NOMO-1 treated with dmso at 0.1 percent for 144 hours (cell line): ENCODE measurements around the gene P4HA2.

Experiments used
- DNase-seq: peaks from one replicate; lab custom pipeline; 2025; ENCODE audit not compliant: unreplicated experiment; lab: John Stamatoyannopoulos, UW

Gene P4HA2

DNA sequence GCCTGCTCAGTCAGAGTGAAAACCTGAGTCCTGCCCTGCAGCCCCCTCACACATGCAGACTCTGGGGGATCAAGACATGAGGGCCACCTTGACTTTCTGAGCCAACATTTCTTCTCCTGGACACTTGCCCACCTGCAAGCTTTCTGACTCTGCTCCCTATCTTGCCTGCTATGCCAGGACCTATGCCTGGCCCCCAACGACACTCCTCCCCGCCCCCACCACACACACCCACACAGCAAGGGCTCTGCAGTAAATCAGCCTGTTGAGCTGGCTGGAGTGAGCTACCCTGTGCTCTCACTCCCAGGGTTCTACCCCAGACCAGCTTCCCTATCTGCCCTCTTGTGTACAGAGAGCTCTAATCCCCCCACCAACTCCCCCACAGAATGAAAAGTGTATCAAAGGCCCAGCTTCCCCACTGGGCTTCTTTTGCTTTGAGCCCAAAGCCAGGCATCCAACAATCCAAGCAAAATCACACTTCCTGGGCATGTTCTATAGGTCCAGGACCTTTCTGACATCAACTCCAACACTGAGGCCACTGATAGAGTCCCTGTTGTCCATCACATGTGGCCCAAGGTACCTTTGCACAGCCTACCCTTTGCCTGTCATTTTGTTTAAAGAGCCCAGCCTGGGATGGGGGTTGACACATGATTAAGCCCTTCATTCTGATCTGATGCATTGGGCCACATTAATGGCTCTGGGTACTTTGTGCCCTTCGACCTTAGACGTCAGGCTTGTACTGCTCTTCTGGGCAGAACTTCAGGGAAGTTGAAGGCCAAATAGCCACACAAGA lies 37.1 kb upstream of the P4HA2 start:
- no peak for DNase-seq

- DNase-seq, result no peak
Observed at GRCh38 chr5:132263548-132264261, 36.1 kb upstream of the P4HA2 start.

GRCh38 chr5:132262882-132263547 lies 35.4 kb upstream of the P4HA2 start:
- DNase-seq, result no peak

GRCh38 chr5:132261881-132262845 lies 34.5 kb upstream of the P4HA2 start:
- no peak for DNase-seq

GRCh38 chr5:132260714-132261551 lies 33.3 kb upstream of the P4HA2 start:
- no peak for DNase-seq

- DNase-seq, result no peak
Observed at GRCh38 chr5:132260051-132260450, 32.4 kb upstream of the P4HA2 start.

- no peak for DNase-seq
Observed at GRCh38 chr5:132259069-132259851, 31.6 kb upstream of the P4HA2 start.

DNA sequence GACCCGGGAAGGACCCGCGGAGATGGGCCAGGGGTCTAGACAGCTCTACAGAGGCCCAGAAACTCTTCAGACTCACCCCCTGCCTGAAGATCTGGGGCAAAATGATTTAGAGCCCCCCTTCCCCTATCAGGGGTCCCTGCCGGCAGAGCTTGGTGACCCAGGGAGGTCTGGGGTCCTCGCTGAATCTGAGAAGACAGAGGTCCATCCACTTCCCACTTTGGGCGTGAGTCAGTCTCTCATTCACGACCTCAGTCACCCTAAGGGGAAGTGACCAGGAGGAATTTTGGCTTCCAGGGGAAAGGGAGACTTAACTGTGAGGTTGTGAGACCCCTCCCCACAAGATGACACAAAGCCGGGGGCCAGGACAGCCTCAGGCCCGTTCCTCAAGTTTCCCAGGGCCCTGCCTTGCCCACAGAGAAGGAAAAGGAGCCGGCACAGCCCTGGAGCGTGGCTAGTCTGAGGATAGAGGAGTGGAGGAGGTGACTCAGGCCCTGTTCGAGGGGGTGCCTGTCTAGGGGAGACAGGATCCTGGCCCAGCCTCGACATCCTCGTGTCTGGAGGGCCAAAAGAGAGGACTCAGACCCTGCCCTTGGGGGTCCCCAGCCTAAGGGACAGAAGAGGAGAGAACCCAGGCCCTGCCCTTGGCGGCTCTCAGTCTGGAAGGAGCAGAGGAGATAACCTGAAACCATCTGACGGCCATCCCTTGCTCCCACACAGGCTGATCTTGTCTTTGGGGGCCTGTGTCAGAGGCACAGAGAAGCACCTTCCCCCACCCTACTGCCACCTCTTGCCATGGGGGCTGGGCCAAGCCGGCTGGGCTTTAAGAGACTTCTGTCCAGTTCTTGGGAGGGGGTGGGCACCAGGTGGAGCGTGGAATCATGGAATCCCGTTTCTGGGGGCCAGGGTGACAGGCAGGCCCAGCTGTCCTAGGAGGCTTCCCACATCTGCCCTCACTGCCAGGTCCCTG lies 30.7 kb upstream of the P4HA2 start:
- no peak for DNase-seq

GRCh38 chr5:132257131-132258101 lies 29.8 kb upstream of the P4HA2 start, which contains the start of gene PDLIM4:
Gene PDLIM4 (plus strand): TSS chr5:132257696. CDS start chr5:132257735, 39 bp downstream.
- no peak for DNase-seq

- DNase-seq, result no peak
Observed at GRCh38 chr5:132256783-132257130, 29.1 kb upstream of the P4HA2 start.

GRCh38 chr5:132256086-132256782 lies 28.6 kb upstream of the P4HA2 start:
- no peak for DNase-seq

DNA sequence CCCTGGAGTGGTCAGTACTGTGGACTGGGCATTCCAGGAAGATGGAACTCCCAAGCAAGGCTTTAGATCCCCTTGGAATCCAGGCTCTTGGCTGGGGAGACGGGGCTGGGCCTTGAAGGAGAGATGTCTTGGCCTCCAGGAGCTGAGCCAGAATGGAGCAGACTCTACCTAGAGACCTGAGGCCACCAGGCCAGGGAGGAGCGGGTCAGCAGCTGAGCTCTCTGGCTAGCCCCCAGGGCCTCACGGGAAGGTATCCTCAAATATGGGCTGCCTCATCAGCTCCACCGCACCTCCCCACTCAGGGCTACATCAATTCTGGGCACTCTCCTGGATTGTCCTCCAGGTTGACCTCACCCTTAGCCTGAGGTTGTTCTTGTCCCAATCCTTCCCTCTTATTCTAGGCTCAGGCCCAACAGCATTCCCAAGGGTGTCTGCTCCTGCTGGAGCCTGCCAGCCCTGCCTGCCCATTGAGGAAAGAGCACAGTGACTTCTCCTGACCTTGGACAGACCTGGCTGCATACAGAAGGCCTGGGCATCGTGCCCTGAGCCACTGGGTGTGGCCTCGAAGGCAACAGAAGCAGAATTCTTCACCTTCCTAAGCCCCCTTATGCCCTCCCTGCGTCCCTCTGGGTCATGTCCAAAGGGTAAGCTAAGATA lies 26.8 kb upstream of the P4HA2 start:
- no peak for DNase-seq

DNA sequence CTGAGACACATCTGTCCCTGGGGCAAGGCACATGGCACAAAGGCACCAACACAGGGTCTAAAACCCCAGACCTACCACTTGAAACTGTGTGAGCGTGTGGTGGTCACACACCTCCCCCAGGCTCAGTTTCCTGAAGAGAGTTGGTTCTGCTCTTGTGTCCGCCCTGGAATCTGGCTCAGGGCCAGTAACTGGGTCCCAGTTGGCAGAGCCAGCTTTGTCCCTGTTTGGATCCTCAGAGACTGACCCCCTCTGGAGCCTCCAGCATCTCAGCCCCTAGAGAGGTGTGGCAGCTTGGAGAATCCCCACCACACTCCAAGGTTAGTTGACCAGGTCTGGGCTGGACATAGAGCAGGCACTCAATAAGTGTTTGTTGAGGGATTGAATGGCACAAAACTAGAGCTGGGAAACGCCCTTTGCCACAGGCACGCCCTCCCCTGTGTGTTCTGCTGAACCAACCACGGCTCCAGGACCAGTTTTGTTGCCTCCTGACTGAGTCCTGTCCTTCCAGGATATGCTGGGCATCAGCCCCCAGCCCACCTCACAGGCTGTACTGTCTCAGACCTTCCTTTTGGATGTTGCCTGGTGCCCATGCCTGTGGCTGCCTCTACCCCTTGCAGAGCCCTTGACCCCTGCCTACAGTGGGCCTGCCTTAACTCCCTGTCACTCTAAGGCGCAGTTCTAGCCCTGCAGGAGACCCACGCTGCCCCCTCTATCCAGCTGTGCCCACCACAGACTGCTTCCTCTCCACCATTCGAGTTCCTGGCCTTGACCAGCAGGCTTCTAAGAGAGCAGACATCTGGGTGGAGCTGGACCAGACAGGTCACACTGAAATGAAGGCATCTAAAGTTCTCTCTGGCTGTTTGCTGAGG lies 26.0 kb upstream of the P4HA2 start:
- DNase-seq, result no peak

GRCh38 chr5:132253008-132253441 lies 25.4 kb upstream of the P4HA2 start:
- DNase-seq, result no peak
